Measurements from ENCODE around the gene KANK2.

Gene KANK2

GRCh38 chr19:11224429-11224828, 27.1 kb upstream of the KANK2 start:
- H3K79me2 ChIP-seq (ENCODE audit: insufficient read depth, low read length), result no peaks in the 10 kb centered on the region
- H3K4me2 ChIP-seq (ENCODE audit: insufficient read depth, low read length), result no peak overlapping the region
- H2AFZ ChIP-seq (ENCODE audit: low read depth, low read length), result no peak overlapping the region
- H3K27ac ChIP-seq (ENCODE audit: low read length), result no peak overlapping the region
- H3K36me3 ChIP-seq (ENCODE audit: insufficient read depth, low read length), result no peaks in the 10 kb centered on the region
- no peak overlapping the region for H3K9ac ChIP-seq (ENCODE audit: low read depth, low read length)
- no peaks in the 10 kb centered on the region for H3K9me3 ChIP-seq (ENCODE audit: insufficient read depth, low read length, severe bottlenecking)
- no peak for ATAC-seq (ENCODE audit: insufficient read depth, low read depth)
- TF ChIP-seq EZH2 (IDR thresholded peaks at IDR 0.05; ENCODE audit: borderline replicate concordance, low read depth, low read length, severe bottlenecking), result no peak
- TF ChIP-seq, protein P1, sequence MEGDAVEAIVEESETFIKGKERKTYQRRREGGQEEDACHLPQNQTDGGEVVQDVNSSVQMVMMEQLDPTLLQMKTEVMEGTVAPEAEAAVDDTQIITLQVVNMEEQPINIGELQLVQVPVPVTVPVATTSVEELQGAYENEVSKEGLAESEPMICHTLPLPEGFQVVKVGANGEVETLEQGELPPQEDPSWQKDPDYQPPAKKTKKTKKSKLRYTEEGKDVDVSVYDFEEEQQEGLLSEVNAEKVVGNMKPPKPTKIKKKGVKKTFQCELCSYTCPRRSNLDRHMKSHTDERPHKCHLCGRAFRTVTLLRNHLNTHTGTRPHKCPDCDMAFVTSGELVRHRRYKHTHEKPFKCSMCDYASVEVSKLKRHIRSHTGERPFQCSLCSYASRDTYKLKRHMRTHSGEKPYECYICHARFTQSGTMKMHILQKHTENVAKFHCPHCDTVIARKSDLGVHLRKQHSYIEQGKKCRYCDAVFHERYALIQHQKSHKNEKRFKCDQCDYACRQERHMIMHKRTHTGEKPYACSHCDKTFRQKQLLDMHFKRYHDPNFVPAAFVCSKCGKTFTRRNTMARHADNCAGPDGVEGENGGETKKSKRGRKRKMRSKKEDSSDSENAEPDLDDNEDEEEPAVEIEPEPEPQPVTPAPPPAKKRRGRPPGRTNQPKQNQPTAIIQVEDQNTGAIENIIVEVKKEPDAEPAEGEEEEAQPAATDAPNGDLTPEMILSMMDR (IDR thresholded peaks at IDR 0.05; ENCODE audit: borderline replicate concordance, extremely low read depth, low read length, poor library complexity, severe bottlenecking), result no peak
- no peaks in the 10 kb centered on the region for H3K27me3 ChIP-seq (ENCODE audit: insufficient read depth, low read length, poor library complexity)
- no peaks in the 10 kb centered on the region for H3K4me1 ChIP-seq (ENCODE audit: insufficient read depth, low read length)
- H4K20me1 ChIP-seq (ENCODE audit: insufficient read depth, low read length), result no peaks in the 10 kb centered on the region
- no peak overlapping the region for H3K4me3 ChIP-seq (ENCODE audit: low read depth in 1 of 2, low read length in 2 of 2)
- DNase-seq, result no peak

GRCh38 chr19:11223200-11223599, 25.9 kb upstream of the KANK2 start:
- Histone ChIP-seq H3K27ac (ENCODE audit: low read length) (no peak overlapping the region), H3K4me3 (ENCODE audit: low read depth in 1 of 2, low read length in 2 of 2) (no peak overlapping the region), H3K9me3 (ENCODE audit: insufficient read depth, low read length, severe bottlenecking) (no peaks in the 10 kb centered on the region), H4K20me1 (ENCODE audit: insufficient read depth, low read length) (no peaks in the 10 kb centered on the region), H3K4me1 (ENCODE audit: insufficient read depth, low read length) (no peaks in the 10 kb centered on the region), H3K36me3 (ENCODE audit: insufficient read depth, low read length) (no peaks in the 10 kb centered on the region), H3K4me2 (ENCODE audit: insufficient read depth, low read length) (no peak overlapping the region), H3K27me3 (ENCODE audit: insufficient read depth, low read length, poor library complexity) (no peaks in the 10 kb centered on the region), H3K79me2 (ENCODE audit: insufficient read depth, low read length) (no peaks in the 10 kb centered on the region), H3K9ac (ENCODE audit: low read depth, low read length) (no peak overlapping the region), H2AFZ (ENCODE audit: low read depth, low read length) (no peak overlapping the region)
- no peak for DNase-seq
- no peak for ATAC-seq (ENCODE audit: insufficient read depth, low read depth)
- TF ChIP-seq, protein P1 (IDR thresholded peaks at IDR 0.05; ENCODE audit: borderline replicate concordance, extremely low read depth, low read length, poor library complexity, severe bottlenecking), result no peak
- TF ChIP-seq EZH2 (IDR thresholded peaks at IDR 0.05; ENCODE audit: borderline replicate concordance, low read depth, low read length, severe bottlenecking), result no peak

DNA sequence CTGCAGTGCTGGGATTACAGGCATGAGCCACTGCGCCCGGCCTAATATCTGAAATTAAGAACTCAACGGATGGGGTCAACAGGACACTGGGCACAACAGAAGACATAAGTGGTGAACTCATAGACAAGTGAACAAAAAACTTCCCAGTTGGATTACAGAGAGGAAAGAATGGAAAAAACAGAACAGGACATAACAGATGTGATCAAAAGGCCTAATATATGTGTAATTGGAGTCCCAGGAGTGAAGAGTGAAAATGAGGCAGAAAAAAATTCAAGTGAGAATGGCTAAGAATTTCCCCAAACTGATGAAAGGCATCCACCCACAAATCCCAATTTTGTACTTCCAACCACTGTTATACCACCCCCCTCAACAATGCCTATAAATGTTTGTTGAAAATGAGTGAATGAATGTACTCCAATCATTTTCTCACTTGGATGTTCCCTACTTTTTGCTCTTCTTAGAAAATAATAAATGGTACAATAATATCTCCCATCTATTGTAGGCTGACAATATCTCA, 23.8 kb upstream of the KANK2 start:
- Histone ChIP-seq H3K27me3 (ENCODE audit: insufficient read depth, low read length, poor library complexity) (no peaks in the 10 kb centered on the region), H3K4me3 (ENCODE audit: low read depth in 1 of 2, low read length in 2 of 2) (no peak overlapping the region), H3K9me3 (ENCODE audit: insufficient read depth, low read length, severe bottlenecking) (no peaks in the 10 kb centered on the region), H3K27ac (ENCODE audit: low read length) (no peak overlapping the region), H3K4me1 (ENCODE audit: insufficient read depth, low read length) (no peaks in the 10 kb centered on the region), H3K79me2 (ENCODE audit: insufficient read depth, low read length) (no peaks in the 10 kb centered on the region), H3K36me3 (ENCODE audit: insufficient read depth, low read length) (no peaks in the 10 kb centered on the region), H3K4me2 (ENCODE audit: insufficient read depth, low read length) (no peak overlapping the region), H3K9ac (ENCODE audit: low read depth, low read length) (no peak overlapping the region), H4K20me1 (ENCODE audit: insufficient read depth, low read length) (no peaks in the 10 kb centered on the region), H2AFZ (ENCODE audit: low read depth, low read length) (no peak overlapping the region)
- DNase-seq (no peak), ATAC-seq (ENCODE audit: insufficient read depth, low read depth) (no peak)
- TF ChIP-seq EZH2 (IDR thresholded peaks at IDR 0.05; ENCODE audit: borderline replicate concordance, low read depth, low read length, severe bottlenecking), result no peak
- TF ChIP-seq, protein P1 (IDR thresholded peaks at IDR 0.05; ENCODE audit: borderline replicate concordance, extremely low read depth, low read length, poor library complexity, severe bottlenecking), result no peak

GRCh38 chr19:11214387-11214786, 17.0 kb upstream of the KANK2 start:
- no peak overlapping the region for H3K9ac ChIP-seq (ENCODE audit: low read depth, low read length)
- DNase-seq, result no peak
- no peak for ATAC-seq (ENCODE audit: insufficient read depth, low read depth)
- H4K20me1 ChIP-seq (ENCODE audit: insufficient read depth, low read length), result peaks cover 12% of the 10 kb centered on the region
- TF ChIP-seq, protein P1 (IDR thresholded peaks at IDR 0.05; ENCODE audit: borderline replicate concordance, extremely low read depth, low read length, poor library complexity, severe bottlenecking), result no peak
- no peak for TF ChIP-seq EZH2 (IDR thresholded peaks at IDR 0.05; ENCODE audit: borderline replicate concordance, low read depth, low read length, severe bottlenecking)
- no peaks in the 10 kb centered on the region for H3K27me3 ChIP-seq (ENCODE audit: insufficient read depth, low read length, poor library complexity)
- H3K79me2 ChIP-seq (ENCODE audit: insufficient read depth, low read length), result no peaks in the 10 kb centered on the region
- H3K4me1 ChIP-seq (ENCODE audit: insufficient read depth, low read length), result no peaks in the 10 kb centered on the region
- no peaks in the 10 kb centered on the region for H3K9me3 ChIP-seq (ENCODE audit: insufficient read depth, low read length, severe bottlenecking)
- H3K4me3 ChIP-seq (ENCODE audit: low read depth in 1 of 2, low read length in 2 of 2), result no peak overlapping the region
- H2AFZ ChIP-seq (ENCODE audit: low read depth, low read length), result no peak overlapping the region
- H3K27ac ChIP-seq (ENCODE audit: low read length), result no peak overlapping the region
- H3K36me3 ChIP-seq (ENCODE audit: insufficient read depth, low read length), result no peaks in the 10 kb centered on the region
- no peak overlapping the region for H3K4me2 ChIP-seq (ENCODE audit: insufficient read depth, low read length)
